ENCODE results near the gene CAPN9.

Gene CAPN9

GRCh38 chr1:230800891-230801840, 54.0 kb downstream of the CAPN9 start:
- DNase-seq, result no peak

GRCh38 chr1:230804396-230804795, 57.2 kb downstream of the CAPN9 start:
- DNase-seq, result no peak

GRCh38 chr1:230806552-230806951, 59.4 kb downstream of the CAPN9 start:
- no peak for DNase-seq

DNA sequence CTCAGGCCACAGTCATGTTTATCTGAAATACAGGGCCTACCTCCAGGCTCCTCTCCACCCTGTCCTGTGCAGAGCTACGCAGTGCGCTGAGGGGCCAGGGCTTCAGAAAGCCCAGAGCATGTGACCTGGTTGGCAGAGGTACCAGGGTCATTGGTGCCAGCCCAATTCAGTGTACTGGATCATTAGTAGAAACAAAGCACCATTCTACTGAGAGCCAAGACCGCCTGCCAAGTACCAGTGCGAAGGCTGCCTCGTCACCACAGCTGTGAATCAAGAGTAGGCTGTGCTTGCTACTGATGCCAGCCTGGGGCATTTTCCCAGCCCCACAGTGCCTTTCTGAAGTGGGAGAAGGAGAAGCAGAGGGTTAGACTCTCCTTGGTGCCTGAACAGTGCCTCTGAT, 59.8 kb downstream of the CAPN9 start:
- DNase-seq, result no peak

GRCh38 chr1:230807561-230808280, 60.5 kb downstream of the CAPN9 start:
- DNase-seq, result no peak

DNA sequence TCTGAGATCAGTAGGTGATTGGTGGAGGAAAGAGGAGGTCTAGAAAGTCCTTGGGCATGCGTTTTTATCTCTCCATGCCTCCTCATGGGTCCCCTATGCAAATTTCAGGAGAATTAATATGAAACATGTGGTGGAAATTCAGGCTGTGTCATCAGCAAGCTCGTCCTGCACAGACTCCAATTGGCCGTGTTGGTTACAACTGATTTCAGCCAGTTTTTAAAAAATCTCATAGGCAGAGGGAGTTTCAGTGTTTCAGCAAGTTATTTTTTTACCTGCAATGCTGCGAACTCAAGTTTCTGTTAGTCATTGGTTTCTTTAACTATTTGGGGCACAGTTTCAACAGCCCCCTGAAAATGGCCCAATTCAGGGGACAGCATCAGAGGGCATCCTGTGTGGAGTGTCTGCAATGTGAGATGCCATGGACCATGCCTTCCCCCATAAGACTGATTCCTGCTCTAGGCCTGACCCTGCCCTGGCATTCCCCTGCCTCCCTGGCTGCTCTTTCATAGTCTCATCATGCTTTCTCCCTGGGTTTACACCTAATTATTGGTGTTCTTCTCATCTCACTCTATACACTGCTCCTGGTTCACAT, 61.2 kb downstream of the CAPN9 start:
- DNase-seq, result no peak

- no peak for DNase-seq
Measured at GRCh38 chr1:230809256-230809990, 62.2 kb downstream of the CAPN9 start.

DNA sequence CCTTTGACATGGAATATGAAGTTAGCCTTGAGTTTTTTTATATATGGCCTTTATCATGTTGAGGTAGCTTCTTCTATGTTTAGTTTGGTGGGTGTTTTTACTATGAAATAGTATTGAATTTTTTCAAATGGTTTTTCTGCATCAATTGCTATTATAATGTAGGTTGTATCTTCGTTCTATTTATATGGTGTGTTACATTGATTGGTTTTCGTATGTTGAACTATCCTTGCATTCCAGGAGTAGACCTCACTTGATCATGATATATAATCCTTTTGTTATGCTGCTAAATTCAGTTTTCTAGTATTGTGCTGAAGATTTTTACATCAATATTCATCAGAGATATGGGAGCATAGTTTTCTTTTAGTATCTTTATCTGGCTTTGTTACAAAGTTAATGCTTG, 65.4 kb downstream of the CAPN9 start:
- no peak for DNase-seq

DNA sequence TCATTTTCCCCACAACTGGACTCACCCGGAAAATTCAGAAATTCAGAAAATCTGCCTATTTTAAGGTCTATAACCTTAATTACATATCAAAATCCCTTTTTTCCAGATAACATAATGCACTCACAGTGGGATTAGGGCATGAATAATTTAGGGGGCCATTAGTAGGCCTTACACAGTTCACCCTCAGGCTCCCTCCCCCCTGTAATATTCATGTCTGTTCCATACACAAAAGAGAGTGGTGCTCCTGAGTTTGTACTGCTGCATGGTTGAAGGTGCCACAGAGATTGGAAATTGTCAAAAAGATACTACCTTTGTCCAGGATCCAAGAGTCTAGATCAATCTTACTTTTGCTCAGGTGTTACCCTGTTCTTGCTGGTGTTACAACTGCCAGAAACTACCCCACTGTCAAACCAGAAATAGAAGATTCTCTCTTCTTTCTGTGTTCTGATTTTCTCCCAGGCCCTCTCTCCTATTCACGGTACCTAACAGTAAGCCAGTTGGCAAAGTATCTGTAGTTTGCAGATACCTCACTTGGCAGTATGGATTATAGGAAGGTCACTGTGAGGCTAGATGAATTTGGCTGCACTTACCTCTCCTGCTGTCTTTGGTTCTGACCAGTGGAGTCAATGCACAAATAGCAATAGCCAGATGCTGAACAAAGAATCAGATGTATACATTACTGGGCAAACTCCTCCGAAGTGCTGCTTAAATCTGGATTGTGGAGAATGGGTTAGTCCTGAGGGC, 67.9 kb downstream of the CAPN9 start:
- DNase-seq, result no peak

- DNase-seq, result no peak
Measured at GRCh38 chr1:230816018-230816417, 68.8 kb downstream of the CAPN9 start.

DNA sequence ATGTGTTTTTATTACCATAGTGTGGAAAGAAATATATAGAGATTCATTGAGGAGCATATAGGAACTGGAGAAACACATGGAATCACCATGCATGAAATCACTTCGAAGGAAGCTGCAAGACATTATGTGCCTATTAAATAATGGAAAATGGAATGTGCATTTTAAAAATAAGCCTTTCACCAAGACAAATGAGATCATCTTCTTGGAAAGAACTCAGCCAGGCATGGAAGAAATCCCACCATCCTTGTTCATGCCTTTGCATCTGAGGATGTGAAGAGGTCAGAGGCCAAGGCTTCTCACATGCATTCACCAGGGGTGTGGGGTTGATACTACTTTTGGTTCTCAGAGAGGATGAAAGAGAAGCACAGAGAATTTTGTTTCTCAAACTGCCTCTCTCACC, 71.2 kb downstream of the CAPN9 start:
- DNase-seq, result no peak

DNA sequence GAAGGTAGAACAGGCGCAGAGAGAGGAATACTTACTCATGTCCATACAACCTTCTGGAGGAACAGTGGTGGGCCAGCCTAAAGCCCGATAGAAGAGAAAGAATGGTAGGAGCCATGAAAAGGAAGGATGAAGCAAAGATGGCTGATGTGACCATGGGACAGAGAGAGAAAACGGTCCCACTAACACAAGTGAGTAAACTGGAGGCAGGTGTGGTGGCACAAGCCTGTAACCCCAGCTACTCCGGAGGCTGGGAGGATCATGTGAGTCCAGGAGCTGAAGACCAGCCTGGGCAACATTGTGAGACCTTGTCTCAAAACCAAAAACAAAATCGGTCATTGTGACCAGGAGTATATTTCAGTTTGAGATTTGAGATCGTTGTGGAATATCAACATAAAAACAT, 71.7 kb downstream of the CAPN9 start:
- DNase-seq, result no peak

DNA sequence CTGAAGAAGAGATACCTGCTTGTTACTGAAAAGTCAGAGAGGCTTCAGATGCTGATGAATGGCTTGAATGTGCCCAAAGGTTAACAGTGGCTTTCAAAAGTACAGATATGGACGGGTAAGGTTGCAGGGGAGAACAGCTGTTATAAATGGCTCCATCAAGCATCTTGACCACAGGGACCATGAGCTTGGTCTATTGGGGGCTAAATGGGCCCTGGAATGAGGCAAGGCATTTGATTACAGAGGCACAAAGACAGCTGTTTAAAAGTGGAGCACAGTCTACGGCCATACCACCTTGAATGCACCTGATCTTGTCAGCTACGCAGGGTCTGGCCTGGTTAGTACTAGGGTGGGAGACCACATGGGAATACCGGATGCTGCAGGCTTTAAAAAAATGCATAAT, 72.8 kb downstream of the CAPN9 start:
- no peak for DNase-seq

DNA sequence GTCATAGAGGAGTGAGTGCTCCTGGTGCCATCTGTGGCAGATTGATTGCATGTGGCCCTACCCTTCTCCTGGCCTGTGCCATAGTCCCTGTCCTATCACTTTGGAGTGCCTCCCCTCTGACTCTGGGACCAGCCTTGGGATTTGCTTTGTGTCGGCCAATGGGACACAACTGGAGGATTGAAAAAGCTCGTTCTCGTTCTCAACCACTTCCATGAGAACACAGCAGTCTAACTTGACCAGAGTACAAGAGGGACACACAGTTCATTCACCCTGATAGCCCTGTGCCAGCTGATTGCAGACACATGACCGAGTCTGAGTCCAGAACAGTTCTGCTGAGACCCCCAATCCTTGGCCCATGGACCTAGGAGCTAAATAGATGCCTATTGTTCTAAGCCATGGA, 73.4 kb downstream of the CAPN9 start:
- no peak for DNase-seq

GRCh38 chr1:230821346-230821745, 74.2 kb downstream of the CAPN9 start:
- no peak for DNase-seq

DNA sequence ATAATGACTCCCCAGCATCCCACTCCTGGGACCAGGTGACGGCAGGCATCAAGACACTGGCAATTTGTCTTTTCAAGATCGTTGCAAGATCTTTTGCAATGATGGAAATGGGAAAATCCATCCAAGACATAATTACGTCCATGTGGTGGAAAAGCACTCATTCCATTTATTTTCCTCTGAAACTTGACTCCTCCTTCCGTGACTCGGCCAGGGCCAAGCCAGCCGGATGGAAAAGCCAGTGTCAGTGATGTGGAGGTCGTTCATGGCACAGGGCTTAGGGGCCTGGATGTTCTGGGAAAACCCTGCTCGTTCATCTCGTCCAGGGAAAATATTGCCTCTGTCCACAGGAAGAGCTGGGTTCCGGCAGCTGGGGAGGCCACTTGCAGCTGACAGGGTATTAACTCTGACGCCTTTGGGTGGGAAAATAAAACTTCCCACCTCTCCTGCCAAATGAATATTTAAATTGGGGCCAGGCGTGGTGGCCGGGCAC, 74.9 kb downstream of the CAPN9 start:
- no peak for DNase-seq

- no peak for DNase-seq
Measured at GRCh38 chr1:230823426-230823825, 76.2 kb downstream of the CAPN9 start.

DNA sequence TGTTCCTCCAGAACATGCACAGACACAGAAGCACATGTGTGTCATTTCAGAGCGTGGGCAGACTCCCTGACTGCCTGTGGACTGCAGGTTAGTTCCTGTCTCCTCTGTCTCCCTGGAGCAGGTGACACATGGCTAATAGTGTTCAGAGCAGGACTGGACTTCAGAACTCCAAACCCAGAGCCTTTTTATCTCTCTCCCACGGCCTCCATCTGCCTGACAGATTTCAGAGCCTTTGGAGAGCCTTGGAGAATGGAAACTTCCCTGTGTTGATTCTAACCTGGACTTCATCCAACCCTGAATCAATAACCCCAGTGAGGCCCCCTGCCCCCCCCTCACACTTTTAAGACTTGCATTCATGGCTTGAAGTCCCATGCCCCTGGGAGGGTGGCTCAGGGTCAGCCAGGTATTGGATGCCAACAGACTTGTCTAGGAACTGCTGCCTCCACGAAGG, 76.8 kb downstream of the CAPN9 start:
- no peak for DNase-seq

- no peak for DNase-seq
Measured at GRCh38 chr1:230824551-230824918, 77.3 kb downstream of the CAPN9 start.

GRCh38 chr1:230824919-230825721, 77.9 kb downstream of the CAPN9 start:
- DNase-seq, result no peak

DNA sequence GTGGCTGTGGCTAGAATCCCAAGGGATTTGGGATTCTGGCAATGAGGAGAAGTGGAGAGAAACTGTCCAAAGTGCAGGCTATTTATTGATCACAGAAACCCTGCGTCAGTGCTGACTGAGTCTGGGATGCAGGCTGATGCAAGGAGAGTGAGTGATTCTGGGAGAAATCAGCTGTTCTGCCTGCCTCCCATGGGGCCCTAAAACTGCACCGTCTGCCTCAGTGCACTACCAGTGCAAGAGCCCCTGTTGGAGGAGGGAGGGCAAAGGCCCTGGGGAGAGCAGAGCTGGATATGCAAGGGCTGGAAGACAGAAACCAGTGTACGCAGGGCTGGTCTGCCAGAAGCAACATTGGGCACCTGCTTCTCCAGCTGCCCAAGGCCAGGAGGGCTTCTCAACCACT, 78.6 kb downstream of the CAPN9 start:
- DNase-seq, result no peak

All from GF-D8 (cell line).